Diencephalon (tissue), 1 donor: ENCODE measurements around the gene FPR1. TPM values are rescaled to one million over a fixed set of nuclear protein-coding genes. Genes with fewer than 3 reads are reported as not detected.

Source experiments
- total RNA-seq: library from RNA; depleted of rRNA; stranded (reverse); fragments of >200 nt; gene quantifications from one replicate; pipeline ENCODE4 v1.2.3, GENCODE V29; 2014

Gene FPR1
- total RNA-seq = 10.6 TPM

GRCh38 chr19:51751655-51752054 is at the start of gene FPR1:
TSS of gene FPR1 (minus strand) at chr19:51751878. CDS start at chr19:51746994, 4,884 bp downstream.

GRCh38 chr19:51794885-51795490 is 43.3 kb upstream of the FPR1 start, which contains the start of gene FPR3:
TSS of gene FPR3 (plus strand) at chr19:51795157. CDS start at chr19:51823749, 28,592 bp downstream.

GRCh38 chr19:51760697-51761356 is 9.1 kb upstream of the FPR1 start, which contains the start of gene FPR2:
TSS of gene FPR2 (plus strand) at chr19:51761180. CDS start at chr19:51768659, 7,479 bp downstream.

Other genes with a start within 250 kb of the FPR1 start
- not detected for gene SIGLEC6, start 220.2 kb downstream of the FPR1 start, total RNA-seq
- 9.9 TPM for gene ZNF175, start 180.6 kb downstream of the FPR1 start, total RNA-seq
- gene SIGLEC5, start 121.5 kb downstream of the FPR1 start, total RNA-seq = 0.23 TPM
- 1.2 TPM for gene SIGLEC14, start 105.1 kb downstream of the FPR1 start, total RNA-seq
- gene SPACA6, start 58.5 kb downstream of the FPR1 start, total RNA-seq = 4.4 TPM
- 5.5 TPM for gene HAS1, start 27.9 kb downstream of the FPR1 start, total RNA-seq
- 0.92 TPM for gene FPR2, start 9.3 kb upstream of the FPR1 start, total RNA-seq
- gene FPR3, start 43.3 kb upstream of the FPR1 start, total RNA-seq = 0.46 TPM
- gene ZNF577, start 136.1 kb upstream of the FPR1 start, total RNA-seq = 64.8 TPM
- 39.0 TPM for gene ZNF649, start 153.1 kb upstream of the FPR1 start, total RNA-seq
- gene ZNF613, start 175.6 kb upstream of the FPR1 start, total RNA-seq = 10.4 TPM
- 14.8 TPM for gene ZNF350, start 235.0 kb upstream of the FPR1 start, total RNA-seq